K562 (cell line): ENCODE results near the gene GJC2.

Experiments used
- BACH1 ChIP-seq: fragments of 200-800 bp; sonication (Bioruptor generic); IDR thresholded peaks from 2 replicates; pipeline ENCODE4 v1.6.1; 2016; ENCODE audit warnings: missing genetic modification characterization, missing compliant biosample characterization
- CHD7 ChIP-seq: fragments of 200-600 bp; sonication (generic); IDR thresholded peaks from one replicate; pipeline ENCODE4 v1.6.1; 2012; ENCODE audit warnings: mild to moderate bottlenecking, low read depth, low read length, inconsistent platforms
- MAX ChIP-seq: sonication (generic); formaldehyde crosslinking; IDR thresholded peaks from 2 replicates; pipeline ENCODE4 v1.9.0; 2022; ENCODE audit warnings: mild to moderate bottlenecking, missing genetic modification reagents
- MTA1 ChIP-seq: fragments of 450-650 bp; IDR thresholded peaks from 2 replicates; pipeline ENCODE4 v1.6.1; 2017; ENCODE audit warnings: borderline replicate concordance
- MYC ChIP-seq, 2 experiments: fragments of 250-450 bp in 1 of 2; sonication (Bioruptor Pico) in 1 of 2; IDR thresholded peaks; 2 replicates each; pipeline versions ENCODE4 v1.5.1 to v1.6.1; 2012 to 2021; ENCODE audit warnings: low read depth in 2 of 2, borderline replicate concordance in 1 of 2, improper control_type of control experiment in 1 of 2, low read length in 1 of 2, mild to moderate bottlenecking in 1 of 2, moderate library complexity in 1 of 2
- RAD51 ChIP-seq: fragments of 450-650 bp; IDR thresholded peaks from 2 replicates; pipeline ENCODE4 v1.7.1; 2016; ENCODE audit warnings: low read depth, mild to moderate bottlenecking, borderline replicate concordance
- SMAD1 ChIP-seq: fragments of 150-350 bp; IDR thresholded peaks from 2 replicates; pipeline ENCODE4 v1.6.1; 2014; ENCODE audit warnings: low read length, low read depth; ENCODE audit not compliant: partially characterized antibody
- SMC3 ChIP-seq: conservative IDR thresholded peaks from 2 replicates; pipeline ENCODE4 v1.6.1; 2011; ENCODE audit warnings: low read depth, low read length, improper control_type of control experiment; ENCODE audit not compliant: insufficient read depth
- SPI1 ChIP-seq: IDR thresholded peaks from 2 replicates; pipeline ENCODE4 v1.6.1; 2011; ENCODE audit warnings: low read depth, low read length, control low read depth, borderline replicate concordance
- ZKSCAN8 ChIP-seq: fragments of 200-800 bp; sonication (Bioruptor generic); IDR thresholded peaks from 2 replicates; pipeline ENCODE4 v1.6.1; 2016; ENCODE audit warnings: missing genetic modification characterization, missing compliant biosample characterization
- TF ChIP-seq, protein P1 (sequence below): sonication (generic); formaldehyde crosslinking; IDR thresholded peaks from 2 replicates; pipeline ENCODE4 v1.8.0; 2023; ENCODE audit warnings: missing genetic modification reagents, mild to moderate bottlenecking, borderline replicate concordance

DNA sequence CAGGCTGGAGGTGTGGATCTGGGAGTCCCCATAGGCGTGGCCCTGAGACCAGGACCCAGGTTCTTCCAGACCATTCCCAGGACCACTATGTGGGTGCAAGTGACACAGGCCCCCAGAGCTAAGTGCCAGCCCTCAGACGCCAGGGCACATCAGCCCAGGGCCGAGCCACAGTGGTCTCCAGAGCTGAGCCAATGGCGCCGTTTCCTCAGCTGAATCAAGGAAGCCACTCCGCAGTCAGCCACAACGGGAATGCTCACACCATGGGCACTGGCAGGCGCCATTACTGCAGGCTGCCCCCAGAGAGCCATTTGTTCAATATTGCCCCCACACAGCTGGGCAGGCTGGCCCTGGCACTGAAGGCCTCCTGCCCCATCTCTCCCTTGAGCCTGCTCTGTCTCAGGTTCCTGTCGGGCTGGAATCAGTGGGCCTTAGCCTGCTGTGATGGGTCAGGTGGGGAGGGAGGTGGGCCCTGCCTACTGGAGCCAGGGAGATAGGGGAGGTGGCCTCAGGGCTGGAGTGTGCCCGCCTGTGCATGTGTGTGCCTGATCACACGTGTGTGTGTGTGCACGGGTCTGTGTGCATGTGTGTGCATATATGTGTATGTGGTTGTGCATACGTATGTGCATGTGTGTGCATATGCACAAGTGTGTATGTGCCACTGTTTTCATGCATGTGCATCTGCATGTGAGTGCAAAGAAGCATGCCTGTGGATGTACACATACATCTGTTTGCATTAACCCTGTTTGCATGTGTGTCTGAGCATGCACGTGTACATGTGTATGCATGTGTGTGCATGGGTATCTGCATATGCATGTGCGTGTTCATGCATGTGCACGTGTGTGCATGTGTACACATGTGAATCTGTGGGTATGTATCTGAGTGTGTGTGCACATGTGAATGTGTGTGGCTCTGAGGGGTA is 6.1 kb downstream of the GJC2 start:
- no peak for TF ChIP-seq BACH1 (tag)
- TF ChIP-seq MTA1 = no peak
- TF ChIP-seq RAD51 = no peak
- TF ChIP-seq, protein P1, sequence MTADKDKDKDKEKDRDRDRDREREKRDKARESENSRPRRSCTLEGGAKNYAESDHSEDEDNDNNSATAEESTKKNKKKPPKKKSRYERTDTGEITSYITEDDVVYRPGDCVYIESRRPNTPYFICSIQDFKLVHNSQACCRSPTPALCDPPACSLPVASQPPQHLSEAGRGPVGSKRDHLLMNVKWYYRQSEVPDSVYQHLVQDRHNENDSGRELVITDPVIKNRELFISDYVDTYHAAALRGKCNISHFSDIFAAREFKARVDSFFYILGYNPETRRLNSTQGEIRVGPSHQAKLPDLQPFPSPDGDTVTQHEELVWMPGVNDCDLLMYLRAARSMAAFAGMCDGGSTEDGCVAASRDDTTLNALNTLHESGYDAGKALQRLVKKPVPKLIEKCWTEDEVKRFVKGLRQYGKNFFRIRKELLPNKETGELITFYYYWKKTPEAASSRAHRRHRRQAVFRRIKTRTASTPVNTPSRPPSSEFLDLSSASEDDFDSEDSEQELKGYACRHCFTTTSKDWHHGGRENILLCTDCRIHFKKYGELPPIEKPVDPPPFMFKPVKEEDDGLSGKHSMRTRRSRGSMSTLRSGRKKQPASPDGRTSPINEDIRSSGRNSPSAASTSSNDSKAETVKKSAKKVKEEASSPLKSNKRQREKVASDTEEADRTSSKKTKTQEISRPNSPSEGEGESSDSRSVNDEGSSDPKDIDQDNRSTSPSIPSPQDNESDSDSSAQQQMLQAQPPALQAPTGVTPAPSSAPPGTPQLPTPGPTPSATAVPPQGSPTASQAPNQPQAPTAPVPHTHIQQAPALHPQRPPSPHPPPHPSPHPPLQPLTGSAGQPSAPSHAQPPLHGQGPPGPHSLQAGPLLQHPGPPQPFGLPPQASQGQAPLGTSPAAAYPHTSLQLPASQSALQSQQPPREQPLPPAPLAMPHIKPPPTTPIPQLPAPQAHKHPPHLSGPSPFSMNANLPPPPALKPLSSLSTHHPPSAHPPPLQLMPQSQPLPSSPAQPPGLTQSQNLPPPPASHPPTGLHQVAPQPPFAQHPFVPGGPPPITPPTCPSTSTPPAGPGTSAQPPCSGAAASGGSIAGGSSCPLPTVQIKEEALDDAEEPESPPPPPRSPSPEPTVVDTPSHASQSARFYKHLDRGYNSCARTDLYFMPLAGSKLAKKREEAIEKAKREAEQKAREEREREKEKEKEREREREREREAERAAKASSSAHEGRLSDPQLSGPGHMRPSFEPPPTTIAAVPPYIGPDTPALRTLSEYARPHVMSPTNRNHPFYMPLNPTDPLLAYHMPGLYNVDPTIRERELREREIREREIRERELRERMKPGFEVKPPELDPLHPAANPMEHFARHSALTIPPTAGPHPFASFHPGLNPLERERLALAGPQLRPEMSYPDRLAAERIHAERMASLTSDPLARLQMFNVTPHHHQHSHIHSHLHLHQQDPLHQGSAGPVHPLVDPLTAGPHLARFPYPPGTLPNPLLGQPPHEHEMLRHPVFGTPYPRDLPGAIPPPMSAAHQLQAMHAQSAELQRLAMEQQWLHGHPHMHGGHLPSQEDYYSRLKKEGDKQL (CRISPR knock-in tag) = no peak
- no peak for TF ChIP-seq CHD7
- TF ChIP-seq ZKSCAN8 (CRISPR knock-in tag) = no peak
- TF ChIP-seq MAX (CRISPR knock-in tag) = peak; percentile 54; the same call in 1 of the 2 replicates
- no peak for TF ChIP-seq MYC (IDR thresholded peaks at IDR 0.05; ENCODE audit: low read depth, low read length)
- TF ChIP-seq MYC (CRISPR knock-in tag; IDR thresholded peaks at IDR 0.05; ENCODE audit: borderline replicate concordance, low read depth) = no peak
- TF ChIP-seq SMAD1 = no peak
- TF ChIP-seq SPI1 = no peak
- no peak for TF ChIP-seq SMC3
